22Rv1 (cell line): ENCODE results near the gene SOX4.

Source experiments
- H3K27ac ChIP-seq: fragments of 450-650 bp; 2 replicates; pipeline ENCODE4 v1.5.1; 2017
- ZFX ChIP-seq: fragments of 450-650 bp; IDR thresholded peaks from 2 replicates; pipeline ENCODE4 v1.6.1; 2017; ENCODE audit warnings: antibody characterized with exemption, borderline replicate concordance
- TF ChIP-seq, protein P1 (sequence below): fragments of 450-650 bp; IDR thresholded peaks from 2 replicates; pipeline ENCODE4 v1.5.1; 2017; ENCODE audit warnings: mild to moderate bottlenecking

SOX4 gene

GRCh38 chr6:21560249-21560648, 33.3 kb upstream of the SOX4 start:
- no peak for TF ChIP-seq ZFX
- TF ChIP-seq, protein P1, sequence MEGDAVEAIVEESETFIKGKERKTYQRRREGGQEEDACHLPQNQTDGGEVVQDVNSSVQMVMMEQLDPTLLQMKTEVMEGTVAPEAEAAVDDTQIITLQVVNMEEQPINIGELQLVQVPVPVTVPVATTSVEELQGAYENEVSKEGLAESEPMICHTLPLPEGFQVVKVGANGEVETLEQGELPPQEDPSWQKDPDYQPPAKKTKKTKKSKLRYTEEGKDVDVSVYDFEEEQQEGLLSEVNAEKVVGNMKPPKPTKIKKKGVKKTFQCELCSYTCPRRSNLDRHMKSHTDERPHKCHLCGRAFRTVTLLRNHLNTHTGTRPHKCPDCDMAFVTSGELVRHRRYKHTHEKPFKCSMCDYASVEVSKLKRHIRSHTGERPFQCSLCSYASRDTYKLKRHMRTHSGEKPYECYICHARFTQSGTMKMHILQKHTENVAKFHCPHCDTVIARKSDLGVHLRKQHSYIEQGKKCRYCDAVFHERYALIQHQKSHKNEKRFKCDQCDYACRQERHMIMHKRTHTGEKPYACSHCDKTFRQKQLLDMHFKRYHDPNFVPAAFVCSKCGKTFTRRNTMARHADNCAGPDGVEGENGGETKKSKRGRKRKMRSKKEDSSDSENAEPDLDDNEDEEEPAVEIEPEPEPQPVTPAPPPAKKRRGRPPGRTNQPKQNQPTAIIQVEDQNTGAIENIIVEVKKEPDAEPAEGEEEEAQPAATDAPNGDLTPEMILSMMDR: no peak
- H3K27ac ChIP-seq: peak overlapping the region; percentile 72

GRCh38 chr6:21565431-21565830, 28.1 kb upstream of the SOX4 start:
- H3K27ac ChIP-seq: no peak overlapping the region
- TF ChIP-seq, protein P1: no peak
- TF ChIP-seq ZFX: no peak

GRCh38 chr6:21578523-21578922, 15.0 kb upstream of the SOX4 start:
- H3K27ac ChIP-seq: no peak overlapping the region
- TF ChIP-seq ZFX: no peak
- TF ChIP-seq, protein P1: no peak

- no peak for TF ChIP-seq ZFX
- TF ChIP-seq, protein P1: no peak
- H3K27ac ChIP-seq: no peak overlapping the region
These were observed 10.9 kb upstream of the SOX4 start for GRCh38 chr6:21582651-21583050.

DNA sequence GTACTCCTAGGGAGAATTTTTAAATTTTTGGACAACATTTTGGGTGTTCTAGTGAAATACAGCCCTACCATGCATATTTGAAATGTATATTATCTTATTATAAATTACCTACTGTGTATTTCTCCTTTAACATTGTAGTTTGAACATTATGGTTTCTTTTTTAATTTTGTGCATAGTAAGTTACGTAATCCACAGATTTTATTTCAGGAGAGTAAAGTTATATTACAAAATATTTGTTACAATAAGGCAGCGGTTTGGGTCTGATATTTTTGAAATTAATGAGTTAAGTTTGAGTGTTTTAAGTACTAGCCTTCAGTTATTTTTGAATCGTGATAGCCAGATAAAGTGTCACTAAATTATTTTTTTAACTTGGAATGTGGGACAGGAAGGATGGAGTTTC, 7.3 kb upstream of the SOX4 start:
- no peak overlapping the region for H3K27ac ChIP-seq
- TF ChIP-seq, protein P1: no peak
- TF ChIP-seq ZFX: no peak

GRCh38 chr6:21586740-21587178, 6.8 kb upstream of the SOX4 start:
- H3K27ac ChIP-seq: peak overlapping the region; percentile 97; the same call in 1 of the 2 replicates
- TF ChIP-seq, protein P1: no peak
- no peak for TF ChIP-seq ZFX

- peak overlapping the region; percentile 97 for H3K27ac ChIP-seq
- TF ChIP-seq, protein P1: peak; percentile 16; the same call in 1 of the 2 replicates
- TF ChIP-seq ZFX: no peak
These were observed 6.2 kb upstream of the SOX4 start for GRCh38 chr6:21587179-21587960.
